Thyroid gland (tissue), 4 donors: ENCODE results near the gene AANAT. TPM values are rescaled to one million over a fixed set of nuclear protein-coding genes. Genes with fewer than 3 reads are reported as not detected.

Experiments used
- DNase-seq, 2 donors: peaks; one replicate each; pipeline ENCODE4 v3.0.0-alpha.2; 2019
- H3K27ac ChIP-seq, 3 donors: fragments of 200-600 bp; sonication (generic); 1 replicate in 2 of 3; 2 replicates in 1 of 3; pipeline ENCODE4 v1.5.1; 2016 to 2019; ENCODE audit warnings: mild to moderate bottlenecking in 1 of 3, moderate library complexity in 1 of 3
- H3K27me3 ChIP-seq: fragments of 200-600 bp; sonication (generic); one replicate; pipeline ENCODE4 v1.5.1; 2019
- H3K36me3 ChIP-seq, 2 donors: fragments of 200-600 bp; sonication (generic); one replicate each; pipeline ENCODE4 v1.5.1; 2016 to 2019
- H3K4me1 ChIP-seq, 2 donors: fragments of 200-600 bp; sonication (generic); one replicate each; pipeline ENCODE4 v1.5.1; 2017 to 2019
- H3K4me3 ChIP-seq, 3 donors: fragments of 200-600 bp; sonication (generic); replicated peaks in 1 of 3; 1 replicate in 2 of 3; 2 replicates in 1 of 3; pipeline ENCODE4 v1.5.1; 2016; ENCODE audit warnings: mild to moderate bottlenecking in 1 of 3
- H3K9me3 ChIP-seq: fragments of 200-600 bp; sonication (generic); one replicate; pipeline ENCODE4 v1.5.1; 2017
- POLR2A ChIP-seq, 2 donors: fragments of 450-650 bp; IDR thresholded peaks; one replicate each; pipeline ENCODE4 v1.6.1; 2017; ENCODE audit warnings: antibody characterized with exemption in 2 of 2, mild to moderate bottlenecking in 2 of 2, moderate library complexity in 1 of 2
- WGBS, 2 donors: methylation state at CpG; one replicate each; pipeline ENCODE4 v1.1.5; 2017; 5-methylcytosine and 5-hydroxymethylcytosine counted together
- intact Hi-C: fragments of 100-400 bp; cut with DNase I; formaldehyde crosslinking; loops from one replicate; pipeline ENCODE4 v1.15.1; 2023
- total RNA-seq, 4 donors: library from RNA; depleted of rRNA; stranded (reverse); fragments of >200 nt; gene quantifications; one replicate each; pipeline ENCODE4 v1.2.3, GENCODE V29; 2016
- TF ChIP-seq, protein P1 (sequence below), 6 experiments: fragments of 200-600 bp in 3 of 6; fragments of 450-650 bp in 3 of 6; sonication (generic) in 3 of 6; IDR thresholded peaks; one replicate each; pipeline ENCODE4 v1.5.1; 2016 to 2019; ENCODE audit warnings: antibody characterized with exemption in 6 of 6, mild to moderate bottlenecking in 2 of 6, inconsistent platforms in 1 of 6, moderate library complexity in 1 of 6

Gene AANAT
- total RNA-seq, 4 donors from 2014 or later = 0.81 TPM; not detected in 3

DNA sequence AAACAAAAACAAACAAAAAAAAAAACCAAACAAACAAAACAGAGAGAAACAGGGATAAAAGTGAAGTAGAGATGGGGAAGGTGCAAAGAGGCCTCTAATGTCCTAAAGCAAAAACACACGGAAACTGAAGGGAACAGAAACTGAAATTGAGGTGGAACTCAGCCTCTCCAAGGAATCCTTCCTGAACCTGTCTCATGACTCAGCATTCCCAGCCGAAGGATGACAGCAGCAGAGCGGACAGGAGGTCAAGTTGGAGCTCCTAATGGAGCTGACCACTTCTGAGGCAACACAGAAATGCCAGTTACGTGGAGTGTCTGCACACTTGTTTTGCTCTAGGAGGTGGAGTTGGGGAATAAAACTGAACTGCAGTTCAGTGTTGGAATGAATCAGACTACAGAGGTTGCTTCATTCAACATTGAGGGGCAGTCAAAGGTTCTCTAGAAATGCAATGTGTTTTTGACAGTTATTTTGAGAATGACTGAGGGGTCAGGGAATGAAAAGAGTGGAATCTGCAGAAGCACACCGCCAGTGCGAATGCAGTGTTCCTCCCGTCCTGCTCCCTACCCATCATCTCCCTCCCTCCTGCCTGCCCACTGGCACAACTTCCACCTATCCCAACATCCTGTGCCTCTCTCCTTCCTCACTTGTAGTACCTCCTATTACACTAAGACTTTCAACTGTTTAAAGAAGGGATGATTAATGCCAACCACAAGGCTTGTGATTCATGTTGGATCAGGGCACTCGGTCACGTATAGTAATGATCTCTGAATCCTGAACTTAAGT is 20.8 kb upstream of the AANAT start:
- peak; percentile 77 to 78 for DNase-seq
- WGBS, 2 donors = 43 to 45% methylated on average over 9 of the region's 9 CpGs
- H3K27me3 ChIP-seq = no peaks in the 10 kb centered on the region
- peaks cover 38 to 50% of the 10 kb centered on the region in 2 donors for H3K4me1 ChIP-seq
- no peaks in the 10 kb centered on the region for H3K36me3 ChIP-seq
- no peak overlapping the region for H3K4me3 ChIP-seq
- peak overlapping the region; percentile 5 to 56 (median 44) for H3K27ac ChIP-seq
- intact Hi-C loops = loop anchor here (5.0 kb wide), 1 partner anchor 34 kb away; no protein-coding TSS in a partner anchor
- H3K9me3 ChIP-seq = no peaks in the 10 kb centered on the region
- TF ChIP-seq, protein P1, sequence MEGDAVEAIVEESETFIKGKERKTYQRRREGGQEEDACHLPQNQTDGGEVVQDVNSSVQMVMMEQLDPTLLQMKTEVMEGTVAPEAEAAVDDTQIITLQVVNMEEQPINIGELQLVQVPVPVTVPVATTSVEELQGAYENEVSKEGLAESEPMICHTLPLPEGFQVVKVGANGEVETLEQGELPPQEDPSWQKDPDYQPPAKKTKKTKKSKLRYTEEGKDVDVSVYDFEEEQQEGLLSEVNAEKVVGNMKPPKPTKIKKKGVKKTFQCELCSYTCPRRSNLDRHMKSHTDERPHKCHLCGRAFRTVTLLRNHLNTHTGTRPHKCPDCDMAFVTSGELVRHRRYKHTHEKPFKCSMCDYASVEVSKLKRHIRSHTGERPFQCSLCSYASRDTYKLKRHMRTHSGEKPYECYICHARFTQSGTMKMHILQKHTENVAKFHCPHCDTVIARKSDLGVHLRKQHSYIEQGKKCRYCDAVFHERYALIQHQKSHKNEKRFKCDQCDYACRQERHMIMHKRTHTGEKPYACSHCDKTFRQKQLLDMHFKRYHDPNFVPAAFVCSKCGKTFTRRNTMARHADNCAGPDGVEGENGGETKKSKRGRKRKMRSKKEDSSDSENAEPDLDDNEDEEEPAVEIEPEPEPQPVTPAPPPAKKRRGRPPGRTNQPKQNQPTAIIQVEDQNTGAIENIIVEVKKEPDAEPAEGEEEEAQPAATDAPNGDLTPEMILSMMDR (IDR thresholded peaks at IDR 0.05) = no peak
- no peak for TF ChIP-seq POLR2A (IDR thresholded peaks at IDR 0.05)

DNA sequence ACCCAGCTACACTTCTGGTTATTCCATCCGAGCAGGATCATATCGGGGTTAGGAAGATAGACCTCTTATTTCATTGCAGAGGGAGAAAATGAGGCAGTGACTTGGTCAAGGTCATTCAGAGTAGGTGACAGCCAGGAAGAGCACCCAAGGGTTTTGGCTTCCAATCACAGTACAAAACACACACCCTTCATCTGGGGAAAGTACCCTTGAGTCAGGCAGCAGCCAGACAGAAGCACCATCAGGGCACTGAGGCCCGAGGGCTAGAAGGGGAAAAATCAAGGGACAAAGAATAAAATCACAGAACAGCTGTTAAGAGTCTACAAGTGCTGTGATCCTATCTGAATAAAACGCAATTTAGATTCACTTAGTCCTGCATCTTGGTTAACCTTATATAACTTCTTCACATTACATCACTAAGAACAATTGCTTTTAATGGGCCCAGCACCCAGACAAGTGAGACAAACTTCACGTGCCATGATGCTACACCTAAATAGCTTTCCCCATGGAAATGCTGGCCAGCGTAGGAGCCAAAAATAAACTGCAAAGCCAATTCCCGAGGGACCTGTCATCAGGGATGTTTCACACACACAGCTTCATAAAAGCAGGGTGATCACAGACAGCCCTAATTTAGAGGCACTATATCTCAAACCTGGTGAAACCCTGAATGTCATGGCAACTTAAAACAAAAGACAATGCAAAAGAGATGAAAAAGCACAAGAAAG is 19.3 kb upstream of the AANAT start:
- H3K4me3 ChIP-seq = no peak overlapping the region
- H3K27me3 ChIP-seq = no peaks in the 10 kb centered on the region
- DNase-seq = no peak
- 76 to 79% methylated on average over 7 of the region's 7 CpGs for WGBS, 2 donors
- H3K36me3 ChIP-seq = no peaks in the 10 kb centered on the region
- H3K27ac ChIP-seq = no peak overlapping the region
- H3K9me3 ChIP-seq = no peaks in the 10 kb centered on the region
- TF ChIP-seq, protein P1 (IDR thresholded peaks at IDR 0.05) = no peak
- no peak for TF ChIP-seq POLR2A (IDR thresholded peaks at IDR 0.05)
- intact Hi-C loops = loop anchor here (5.0 kb wide), 1 partner anchor 36 kb away; no protein-coding TSS in a partner anchor
- H3K4me1 ChIP-seq = peaks cover 45 to 58% of the 10 kb centered on the region in 2 donors

DNA sequence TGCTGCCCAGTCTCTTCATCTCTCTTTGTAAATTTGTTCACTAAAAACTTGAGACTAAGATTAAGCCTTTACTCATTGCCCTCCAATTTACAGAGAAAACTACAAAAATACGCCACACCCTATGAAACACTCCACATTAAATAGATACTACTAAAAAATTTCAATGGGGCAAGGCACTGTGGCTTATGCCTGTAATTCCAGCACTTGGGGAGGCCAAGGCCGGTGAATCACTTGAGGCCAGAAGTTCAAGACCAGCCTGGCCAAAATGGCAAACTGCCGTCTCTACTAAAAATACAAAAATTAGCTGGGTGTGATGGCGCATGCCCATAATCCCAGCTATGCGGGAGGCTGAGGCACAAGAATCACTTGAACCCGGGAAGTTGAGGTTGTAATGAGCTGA is 18.3 kb upstream of the AANAT start:
- TF ChIP-seq, protein P1 (IDR thresholded peaks at IDR 0.05) = no peak
- no peak for TF ChIP-seq POLR2A (IDR thresholded peaks at IDR 0.05)
- H3K4me3 ChIP-seq = no peak overlapping the region
- no peak for DNase-seq
- WGBS, 2 donors = 90 to 95% methylated on average over 6 of the region's 6 CpGs
- H3K9me3 ChIP-seq = no peaks in the 10 kb centered on the region
- no peaks in the 10 kb centered on the region for H3K27me3 ChIP-seq
- H3K27ac ChIP-seq = no peak overlapping the region
- intact Hi-C loops = loop anchor here (5.0 kb wide), 1 partner anchor 37 kb away; no protein-coding TSS in a partner anchor
- H3K36me3 ChIP-seq = no peaks in the 10 kb centered on the region
- peaks cover 45 to 58% of the 10 kb centered on the region in 2 donors for H3K4me1 ChIP-seq

DNA sequence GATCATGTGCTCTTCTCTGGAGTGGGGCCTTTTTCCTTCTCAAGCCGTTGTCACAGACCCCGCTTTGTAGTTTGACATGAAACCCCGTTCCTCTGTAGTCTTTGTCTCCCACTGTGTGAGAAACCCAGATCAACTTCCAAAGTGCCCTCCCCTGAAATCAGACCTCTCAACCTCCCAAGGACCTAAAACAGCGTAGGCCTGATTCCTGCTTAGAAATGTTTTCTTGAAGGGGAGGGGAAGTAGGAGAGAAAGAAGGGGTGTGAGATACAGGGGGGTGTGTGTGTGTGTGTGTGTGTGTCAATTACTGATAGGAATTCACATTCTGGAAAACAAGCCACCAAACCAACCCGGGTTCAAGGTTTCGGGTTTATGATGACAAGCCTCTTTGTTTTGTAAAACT is 15.9 kb upstream of the AANAT start:
- Histone ChIP-seq H3K9me3 (no peaks in the 10 kb centered on the region), H3K27ac (no peak overlapping the region), H3K27me3 (no peaks in the 10 kb centered on the region), H3K4me3 (no peak overlapping the region), H3K4me1 (peaks cover 34 to 37% of the 10 kb centered on the region in 2 donors), H3K36me3 (no peaks in the 10 kb centered on the region)
- TF ChIP-seq, protein P1 (IDR thresholded peaks at IDR 0.05) = no peak
- TF ChIP-seq POLR2A (IDR thresholded peaks at IDR 0.05) = no peak
- no peak for DNase-seq
- intact Hi-C loops = no loop called here
- WGBS, 2 donors = 76 to 80% methylated on average over 6 of the region's 6 CpGs
